Measurements from ENCODE around the gene PCBD1.
"Not testable (repeated sequence)": the region's sequence is repeated elsewhere in the genome, so short reads cannot be mapped to it uniquely, and the experiment has no call there.

PCBD1 gene

DNA sequence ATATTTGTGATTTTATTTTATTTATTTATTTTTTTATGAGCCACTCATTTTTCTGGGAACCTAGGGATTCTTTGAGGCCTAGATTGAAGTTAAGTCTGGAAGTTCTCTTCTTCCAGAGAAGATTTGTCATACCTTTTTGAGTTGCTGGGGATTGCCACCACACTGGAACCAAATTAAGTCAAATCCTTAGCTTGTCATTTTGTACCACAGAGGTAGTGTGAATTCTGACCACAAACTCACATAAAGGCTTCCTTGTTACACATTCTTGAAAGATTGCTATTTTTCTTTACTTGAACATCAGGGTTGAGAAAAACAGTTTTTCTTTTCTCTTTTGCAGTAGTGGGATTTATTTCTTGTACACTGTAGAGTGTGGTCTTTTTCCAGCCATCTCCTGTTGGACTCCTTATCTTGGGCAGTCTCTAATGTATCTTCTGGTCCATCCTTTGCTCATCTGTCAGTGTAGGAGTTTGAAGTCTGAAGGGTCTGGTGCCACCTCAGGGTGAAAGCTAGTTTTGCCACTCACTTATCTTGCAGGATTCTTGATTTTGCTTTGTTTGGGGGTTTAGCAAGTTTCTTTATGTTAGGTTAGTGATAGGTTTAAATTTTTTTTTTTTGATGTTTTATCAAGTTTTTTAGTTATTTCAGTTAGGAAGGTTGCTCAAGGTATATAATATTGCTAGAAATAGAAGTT lies 24.8 kb downstream of the PCBD1 start:
- DNase-seq (ENCODE audit: low read depth) = no peak

DNA sequence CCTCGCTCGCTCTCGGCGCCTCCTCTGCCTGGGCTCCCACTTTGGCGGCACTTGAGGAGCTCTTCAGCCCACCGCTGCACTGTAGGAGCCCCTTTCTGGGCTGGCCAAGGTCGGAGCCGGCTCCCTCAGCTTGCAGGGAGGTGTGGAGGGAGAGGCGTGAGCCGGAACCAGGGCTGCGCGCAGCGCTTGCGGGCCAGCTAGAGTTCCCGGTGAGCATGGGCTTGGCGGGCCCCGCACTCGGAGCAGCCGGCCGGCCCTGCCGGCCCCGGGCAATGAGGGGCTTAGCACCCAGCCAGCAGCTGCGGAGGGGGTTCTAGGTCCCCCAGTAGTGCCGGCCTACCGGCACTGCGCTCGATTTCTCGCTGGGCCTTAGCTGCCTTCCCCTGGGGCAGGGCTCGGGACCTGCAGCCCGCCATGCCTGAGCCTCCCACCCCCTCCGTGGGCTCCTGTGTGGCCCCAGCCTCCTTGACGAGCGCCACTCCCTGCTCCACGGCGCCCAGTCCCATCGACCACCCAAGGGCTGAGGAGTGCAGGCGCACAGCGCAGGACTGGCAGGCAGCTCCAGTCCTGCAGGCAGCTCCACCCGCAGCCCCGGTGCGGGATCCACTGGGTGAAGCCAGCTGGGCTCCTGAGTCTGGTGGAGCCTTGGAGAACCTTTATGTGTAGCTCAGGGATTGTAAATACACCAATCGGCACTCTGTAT lies 26.7 kb downstream of the PCBD1 start:
- DNase-seq (ENCODE audit: low read depth) = not testable (repeated sequence)

DNA sequence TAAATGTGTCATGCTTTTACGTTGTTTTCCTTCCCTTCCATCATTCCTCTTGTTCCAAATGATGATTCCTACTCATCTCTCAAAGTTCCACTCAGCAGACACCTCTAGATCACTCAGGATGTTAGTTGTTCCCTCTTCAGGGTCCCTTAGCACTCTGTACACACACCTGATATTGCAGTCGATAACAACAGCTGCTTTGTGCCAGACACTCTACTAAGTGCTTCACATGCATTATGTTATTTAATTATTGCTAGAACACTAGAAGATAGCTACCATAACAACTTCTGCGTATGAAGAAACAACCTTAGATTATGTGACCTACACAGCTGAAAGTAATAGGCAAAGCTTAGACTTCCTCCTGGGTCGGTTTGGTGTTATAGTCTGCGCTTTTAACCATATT lies 29.6 kb downstream of the PCBD1 start:
- DNase-seq (ENCODE audit: low read depth) = no peak

DNA sequence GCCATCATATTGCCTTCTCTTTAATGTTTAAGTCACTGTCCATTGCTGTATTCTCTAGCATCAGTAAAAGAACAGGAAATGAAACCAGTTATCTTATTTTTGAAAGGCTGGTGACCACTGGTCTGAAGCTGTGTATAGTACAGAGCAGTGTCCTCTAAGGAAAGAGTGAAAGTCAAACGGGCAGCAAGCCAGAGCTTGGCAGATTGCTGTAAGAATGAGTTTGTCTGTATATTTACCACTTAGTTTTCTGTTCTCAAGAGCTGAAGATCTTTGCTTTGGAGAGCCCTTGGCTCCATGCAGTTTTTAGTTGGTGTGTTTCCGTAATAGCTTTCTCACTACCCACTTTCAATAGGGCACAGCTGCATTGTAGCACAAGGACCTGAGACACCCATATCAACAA lies 31.9 kb downstream of the PCBD1 start:
- DNase-seq (ENCODE audit: low read depth) = no peak

DNA sequence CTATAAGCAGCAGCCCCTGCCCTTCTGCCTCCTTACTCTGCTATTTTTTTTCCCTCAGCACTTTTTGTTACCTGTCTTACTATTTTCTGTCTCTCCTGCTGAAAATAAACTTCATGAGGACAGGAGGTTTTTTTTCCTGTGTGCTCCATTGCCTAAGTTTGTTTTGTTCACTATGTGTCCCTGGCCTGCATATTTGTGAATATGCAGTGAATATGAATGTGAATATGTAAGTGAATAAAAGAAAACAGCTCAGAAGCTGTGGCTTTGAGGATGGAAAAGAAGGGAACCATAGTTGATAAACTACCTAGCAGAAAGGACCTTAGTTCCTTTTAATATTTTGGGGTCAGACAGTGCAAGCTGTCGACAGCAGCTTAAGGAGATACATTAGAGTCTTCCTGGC lies 34.9 kb downstream of the PCBD1 start:
- DNase-seq (ENCODE audit: low read depth) = no peak

DNA sequence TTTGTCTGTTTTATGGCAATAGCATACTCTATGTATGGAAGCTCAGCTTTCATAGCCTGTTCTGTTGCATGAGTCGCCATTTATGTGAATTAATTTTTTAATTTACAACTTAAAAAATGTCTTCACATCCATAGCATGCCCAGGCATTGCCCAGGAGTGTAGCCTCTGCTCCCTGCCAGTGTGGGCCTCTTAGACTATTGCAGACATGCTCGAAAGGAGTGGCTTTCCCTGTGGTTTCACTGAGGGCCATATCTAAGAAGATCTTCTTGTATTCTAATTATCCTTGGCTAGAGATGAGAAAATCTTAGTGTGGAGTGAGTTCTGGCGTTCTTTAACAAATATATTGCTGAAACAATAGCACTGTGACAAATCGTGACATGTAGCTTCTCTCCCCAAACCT lies 35.3 kb downstream of the PCBD1 start:
- no peak for DNase-seq (ENCODE audit: low read depth)

DNA sequence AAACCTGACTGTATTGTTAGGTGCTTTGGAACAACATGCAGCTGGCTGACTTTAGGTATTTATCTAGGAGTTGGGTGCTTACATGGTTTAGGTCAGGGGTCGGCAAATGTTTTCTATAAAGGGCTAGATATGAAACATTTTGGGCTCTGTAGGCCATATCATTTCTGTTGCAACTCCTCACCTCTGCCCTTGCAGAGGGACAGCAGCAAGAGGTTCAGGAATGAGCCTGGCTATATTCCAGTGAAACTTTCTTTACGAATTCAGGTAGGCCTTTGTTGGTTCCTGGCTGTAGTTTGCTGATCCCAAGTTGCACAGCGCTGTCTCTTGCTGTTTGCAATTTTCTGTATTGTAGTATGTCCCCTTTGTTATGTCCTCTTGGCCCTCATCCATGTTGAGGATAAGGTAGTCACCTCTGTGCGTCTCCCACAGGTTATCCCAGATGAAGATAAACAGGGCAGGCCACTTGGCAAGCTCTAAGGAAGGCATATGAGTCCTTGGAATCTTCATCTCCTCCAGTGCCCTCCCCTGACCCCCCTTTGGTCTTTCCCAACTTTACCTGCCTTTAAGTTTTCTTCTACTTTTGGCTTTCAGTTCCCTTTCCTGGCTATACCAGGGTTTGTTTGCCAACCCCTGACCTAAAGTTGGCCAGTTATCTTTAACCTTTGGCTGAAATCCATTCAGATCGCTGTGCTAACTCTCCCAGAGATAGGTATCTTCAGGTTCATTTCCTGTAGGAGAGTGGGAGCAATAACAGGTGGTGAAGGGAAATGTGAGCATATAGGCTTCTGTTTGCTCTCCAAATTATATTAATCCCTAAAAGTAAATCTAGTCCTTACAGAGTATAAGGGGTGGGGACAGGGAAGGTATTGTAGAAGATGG lies 36.5 kb downstream of the PCBD1 start:
- DNase-seq (ENCODE audit: low read depth) = no peak

DNA sequence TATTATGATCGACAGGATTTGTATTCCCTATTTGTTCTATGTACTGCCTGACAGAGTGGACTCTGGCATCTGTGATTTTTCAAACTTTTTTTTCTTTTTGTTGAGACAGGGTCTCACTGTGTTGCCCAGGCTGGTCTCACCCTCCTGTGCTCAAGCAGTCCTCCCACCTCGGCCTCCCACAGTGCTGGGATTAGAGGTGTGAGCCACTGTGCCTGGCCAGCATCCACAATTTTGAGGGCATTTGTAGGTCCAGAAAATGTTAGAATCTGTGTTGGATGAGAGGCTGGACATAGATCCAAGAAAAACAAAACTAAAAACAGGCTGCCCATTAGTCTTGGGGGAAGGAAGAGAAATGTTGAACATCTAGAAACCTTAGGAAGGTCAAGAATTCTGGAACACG lies 38.3 kb downstream of the PCBD1 start:
- DNase-seq (ENCODE audit: low read depth) = no peak

DNA sequence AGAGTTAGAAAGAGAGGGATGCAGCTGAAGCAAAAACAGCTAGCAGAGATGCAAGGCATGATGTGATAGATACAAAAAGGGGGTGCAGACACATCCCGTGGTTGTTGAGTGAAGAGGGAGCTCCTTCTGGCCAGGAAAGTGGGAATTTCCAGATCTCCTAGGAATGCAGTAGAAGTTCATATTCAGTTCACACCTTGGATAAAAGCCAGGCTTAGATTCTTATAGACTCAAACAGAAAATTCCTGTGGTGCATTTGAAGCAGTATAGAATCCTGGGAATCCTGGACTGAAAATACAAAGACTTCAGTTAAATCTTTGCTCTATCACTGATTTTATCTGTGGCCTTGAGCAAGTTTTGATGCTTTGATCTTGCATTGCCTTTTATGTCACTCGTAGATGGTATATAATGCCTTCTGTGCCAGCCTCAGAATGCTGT lies 38.8 kb downstream of the PCBD1 start:
- no peak for DNase-seq (ENCODE audit: low read depth)

DNA sequence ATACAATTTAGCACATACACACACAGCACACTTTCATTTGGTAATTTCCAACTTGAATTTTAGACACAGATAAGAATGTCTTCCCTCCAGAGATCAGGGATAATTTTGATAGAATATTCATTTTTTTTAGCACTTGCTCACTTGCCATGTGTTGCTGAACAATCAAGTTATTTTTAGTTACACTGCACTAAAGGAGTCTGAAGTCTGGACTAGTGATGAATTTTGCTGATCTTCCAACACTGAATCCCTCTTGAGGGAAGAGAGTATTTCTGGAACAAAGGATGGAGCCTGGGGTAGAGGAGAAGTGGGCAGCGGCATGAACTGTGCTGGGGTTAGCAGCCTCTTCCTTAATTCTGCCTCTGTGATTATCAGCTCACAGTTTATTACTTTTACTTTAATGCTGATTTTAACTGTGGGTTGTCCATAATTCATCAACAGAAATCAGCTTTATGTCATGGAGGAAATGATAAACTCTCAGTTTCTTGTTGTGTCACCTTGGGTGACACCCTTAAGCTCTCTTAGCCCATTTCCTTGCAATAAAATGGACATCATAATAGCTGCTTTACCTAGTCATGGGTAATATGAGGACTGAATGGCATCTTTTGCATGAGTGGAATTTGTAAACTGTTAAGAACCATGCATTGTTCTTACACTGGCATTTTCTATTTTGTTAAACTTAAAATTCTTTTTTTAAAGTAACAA lies 40.6 kb downstream of the PCBD1 start:
- DNase-seq (ENCODE audit: low read depth) = no peak

DNA sequence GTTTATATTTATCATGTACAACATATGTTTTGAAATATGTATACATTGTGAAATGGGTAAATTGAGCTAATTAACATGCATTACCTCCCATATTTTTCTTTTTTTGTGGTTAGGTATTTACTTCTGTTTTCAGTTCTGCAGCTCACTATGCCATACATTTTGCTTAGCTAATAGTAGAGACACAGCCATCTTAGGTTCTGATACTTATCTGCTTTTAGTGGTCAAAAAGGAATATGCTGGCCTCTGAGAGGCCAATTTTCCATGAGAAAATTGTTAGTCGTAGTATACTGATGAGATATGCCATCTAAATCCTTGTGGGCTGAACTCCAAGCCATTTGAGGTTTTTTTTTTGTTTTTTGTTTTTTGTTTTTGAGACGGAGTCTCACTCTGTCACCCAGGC lies 41.6 kb downstream of the PCBD1 start:
- no peak for DNase-seq (ENCODE audit: low read depth)

DNA sequence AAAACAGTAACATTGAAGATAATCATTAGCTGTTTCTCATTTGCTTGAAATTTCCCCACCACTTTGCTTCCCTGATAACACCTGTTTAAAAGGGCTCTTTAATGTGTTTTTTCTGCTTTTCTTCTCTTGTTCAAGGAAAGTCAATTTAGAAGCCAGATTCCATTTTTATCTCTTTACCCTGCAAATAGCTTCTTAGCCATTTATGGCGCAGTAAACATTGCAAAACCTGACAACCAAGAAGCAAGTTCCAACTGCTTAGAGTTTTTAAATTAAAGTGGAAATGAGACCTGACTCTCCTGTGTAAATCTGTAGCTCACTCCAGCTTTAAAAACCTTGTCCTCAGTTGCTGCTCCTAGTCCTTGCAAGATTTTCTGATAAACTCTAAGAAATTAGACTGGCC lies 42.5 kb downstream of the PCBD1 start:
- no peak for DNase-seq (ENCODE audit: low read depth)

DNA sequence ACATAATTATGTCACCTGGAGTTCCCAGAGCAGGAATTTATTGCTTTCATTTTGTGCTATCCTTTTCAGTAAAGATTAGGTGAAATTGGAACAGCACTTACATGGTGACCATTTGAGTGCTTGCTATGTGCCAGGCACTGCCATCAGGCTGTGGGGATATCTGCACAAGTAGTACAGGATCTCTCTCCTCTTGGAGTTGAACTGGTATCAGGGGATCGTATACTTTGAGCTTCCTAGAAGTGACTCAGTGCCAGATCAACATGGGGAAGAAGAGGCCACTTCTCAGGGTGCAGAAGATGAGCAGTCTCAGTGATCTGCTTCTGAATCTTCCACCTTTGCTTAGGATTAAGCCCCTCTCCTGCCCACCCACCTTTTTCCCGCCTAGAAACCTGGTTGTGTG lies 43.1 kb downstream of the PCBD1 start:
- no peak for DNase-seq (ENCODE audit: low read depth)

DNA sequence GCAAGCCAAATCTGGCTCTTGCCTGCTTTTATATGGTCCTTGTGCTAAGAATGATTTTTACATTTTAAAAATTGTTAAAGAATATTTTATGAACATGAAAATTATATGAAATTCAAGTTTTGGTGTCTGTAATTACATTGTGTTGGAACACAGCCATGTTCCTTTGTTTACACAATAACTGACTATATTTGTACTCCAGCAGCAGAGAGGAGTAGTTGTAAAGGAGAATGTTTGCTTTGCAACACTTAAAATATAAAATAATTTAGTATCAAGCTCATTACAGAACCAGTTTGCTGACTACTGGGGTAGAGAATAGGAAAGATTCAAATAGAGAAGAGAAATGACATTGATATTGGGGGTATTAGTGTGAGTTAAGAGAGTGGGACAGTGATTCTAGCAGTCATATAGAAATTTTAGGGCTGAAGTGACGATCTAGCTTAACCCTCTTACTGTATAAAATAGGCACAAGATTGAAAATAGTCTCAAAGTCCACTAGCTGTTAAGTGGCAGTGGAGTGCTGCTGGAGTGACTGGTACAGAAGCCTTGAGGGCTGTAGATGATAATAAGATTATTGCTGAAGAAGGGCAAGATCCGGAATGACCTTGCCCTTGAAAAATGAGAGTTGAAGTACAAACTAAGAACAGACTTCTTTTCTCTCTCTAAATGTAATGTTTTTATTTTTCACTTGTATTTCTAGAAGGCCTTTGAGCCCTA lies 44.4 kb downstream of the PCBD1 start:
- no peak for DNase-seq (ENCODE audit: low read depth)

DNA sequence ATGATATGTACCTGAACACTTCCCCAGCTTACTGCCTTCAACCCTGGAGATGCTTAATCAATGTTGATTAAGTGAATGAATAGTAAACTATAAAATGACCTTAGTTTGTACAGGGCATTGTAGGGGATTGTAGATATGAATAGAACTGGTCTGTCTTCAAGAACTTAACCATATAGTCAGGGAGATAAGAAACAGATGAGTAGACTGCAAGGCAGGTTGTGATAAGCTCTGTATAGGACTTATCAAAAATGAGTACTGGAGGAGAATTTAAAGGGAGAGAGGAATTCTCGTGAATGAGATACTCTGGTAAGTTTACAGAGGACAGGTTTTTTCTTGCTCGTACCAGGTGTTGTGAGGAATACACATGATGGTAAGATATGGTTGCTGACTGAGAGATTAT lies 45.0 kb downstream of the PCBD1 start:
- DNase-seq (ENCODE audit: low read depth) = no peak

DNA sequence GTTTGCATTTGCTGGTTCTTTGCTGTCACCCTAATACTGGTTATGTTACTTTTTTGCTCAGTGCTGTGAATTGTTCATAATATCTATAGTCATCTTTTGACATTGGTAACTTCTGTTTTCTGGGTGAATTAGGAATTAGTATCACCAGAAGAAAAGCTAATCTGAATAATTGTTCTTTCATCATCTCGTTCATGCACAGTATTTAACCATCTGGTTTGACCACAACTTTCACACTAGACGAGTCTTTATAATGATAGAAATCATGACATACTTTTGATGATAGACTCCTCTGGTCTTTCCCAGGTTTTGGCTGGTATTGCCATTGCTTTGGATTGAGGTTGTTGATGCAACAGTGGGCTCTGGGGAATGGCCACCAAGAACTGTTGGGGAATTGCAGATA lies 47.5 kb downstream of the PCBD1 start:
- DNase-seq (ENCODE audit: low read depth) = no peak

DNA sequence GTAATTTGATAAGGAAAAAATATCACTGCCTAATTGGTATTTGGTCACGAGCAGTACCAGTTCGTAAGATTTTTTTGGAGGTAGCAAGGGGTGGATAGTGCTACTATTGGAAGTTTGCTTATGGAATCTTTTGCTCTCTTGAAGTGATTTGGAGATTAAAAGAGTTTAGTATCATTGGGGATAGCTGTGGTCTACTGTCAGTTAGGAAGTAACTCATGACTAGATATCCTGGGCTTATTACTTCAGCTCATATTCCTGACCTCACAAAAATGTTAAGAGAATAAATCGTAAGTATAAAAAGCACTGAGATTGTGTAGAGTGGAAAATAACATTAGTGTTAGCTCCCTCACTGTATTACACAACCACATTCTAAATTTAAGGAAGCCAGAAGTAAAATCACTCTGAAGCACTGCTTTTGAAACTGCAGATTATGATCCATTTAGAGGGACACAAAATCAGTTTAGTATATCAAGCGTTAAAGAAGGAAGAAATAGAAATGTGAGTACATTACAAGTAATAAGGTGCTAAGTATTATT lies 50.0 kb downstream of the PCBD1 start:
- no peak for DNase-seq (ENCODE audit: low read depth)

DNA sequence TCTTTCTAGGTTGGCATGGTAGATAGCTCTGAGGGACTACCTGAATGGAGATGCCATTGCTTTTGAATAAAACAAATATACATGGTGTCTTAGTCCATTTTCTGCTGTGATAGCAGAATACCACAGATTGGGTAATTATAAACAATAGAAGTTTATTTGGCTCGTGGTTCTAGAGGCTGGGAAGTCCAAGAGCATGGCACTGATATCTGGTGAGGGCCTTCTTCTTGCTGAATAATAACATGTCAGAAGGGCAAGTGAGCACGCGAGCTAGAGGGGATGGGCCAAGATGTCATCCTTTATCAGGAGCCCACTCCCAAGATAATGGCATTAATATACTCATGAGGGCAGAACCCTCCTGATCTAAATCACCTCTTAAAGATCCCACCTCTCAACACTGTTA lies 50.7 kb downstream of the PCBD1 start:
- DNase-seq (ENCODE audit: low read depth) = no peak

DNA sequence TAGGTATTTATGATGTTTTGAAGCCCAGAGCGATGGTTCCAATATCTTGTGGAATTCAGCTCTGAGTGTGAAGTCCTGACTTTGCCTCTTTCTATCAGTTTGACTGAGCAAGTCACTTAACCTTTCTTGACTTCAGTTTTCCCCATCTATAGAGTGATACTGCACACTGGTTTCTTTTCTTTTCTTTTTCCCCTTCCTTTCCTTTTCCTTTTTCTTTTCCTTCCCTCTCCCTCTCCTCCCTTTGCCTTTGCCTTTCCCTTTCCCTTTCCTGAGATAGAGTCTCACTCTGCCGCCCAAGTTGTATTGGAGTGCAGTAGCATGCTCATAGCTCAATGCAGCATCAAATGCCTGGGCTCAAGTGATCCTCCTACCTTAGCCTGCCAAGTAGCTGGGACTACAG lies 52.0 kb downstream of the PCBD1 start:
- no peak for DNase-seq (ENCODE audit: low read depth)

DNA sequence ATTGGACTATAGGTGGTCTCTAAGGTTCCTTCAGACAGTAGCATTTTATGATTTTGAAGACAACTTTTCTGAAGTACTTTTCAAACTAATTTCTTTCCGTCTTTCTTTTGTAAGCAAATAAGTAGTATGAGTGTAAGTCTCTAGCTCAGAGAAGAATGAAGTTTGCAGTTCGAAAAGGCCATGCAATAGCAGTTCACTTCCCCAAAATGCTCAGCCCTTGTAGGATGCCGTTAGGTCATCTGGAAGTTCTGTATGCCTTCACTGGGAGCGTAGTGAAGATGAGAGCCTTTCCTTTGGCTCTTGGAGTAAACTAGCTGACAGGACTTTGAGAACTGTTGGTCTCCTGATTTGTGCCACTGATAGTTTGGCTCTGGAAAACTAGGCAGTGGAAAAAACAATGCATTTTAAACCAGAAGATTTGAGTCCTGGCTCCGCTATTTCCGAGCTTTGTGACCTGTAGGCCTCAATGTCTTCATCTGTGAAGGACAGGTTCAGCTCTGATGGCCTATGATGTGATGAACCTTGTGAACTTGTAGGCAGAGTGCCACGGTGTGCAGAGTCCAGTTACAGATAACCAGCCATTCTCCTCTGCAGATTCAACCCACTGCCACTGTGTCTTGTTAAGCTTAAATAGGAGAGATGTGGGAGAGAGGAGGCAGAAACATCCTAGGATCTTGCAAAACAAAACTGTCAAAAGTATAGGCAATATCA lies 53.8 kb downstream of the PCBD1 start:
- DNase-seq (ENCODE audit: low read depth) = no peak

DNA sequence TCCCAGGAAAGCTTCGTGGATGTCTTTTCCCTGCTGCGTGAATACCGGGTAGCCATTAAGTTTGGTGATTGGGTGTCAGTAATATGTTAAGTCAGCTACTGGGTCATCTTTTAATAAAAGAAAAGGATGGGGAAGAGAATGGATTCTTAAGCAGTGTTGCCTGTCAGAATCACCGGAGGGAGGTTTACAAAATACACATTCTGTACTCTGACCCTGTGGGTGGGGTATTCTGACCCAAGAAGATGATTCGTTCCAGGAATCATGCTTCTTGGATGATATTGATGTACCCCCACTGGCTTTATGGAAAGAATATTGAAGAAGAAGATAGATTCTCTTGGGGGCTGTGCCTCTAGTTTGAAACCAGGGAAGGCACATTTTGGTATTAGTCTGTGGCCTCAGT lies 54.3 kb downstream of the PCBD1 start:
- no peak for DNase-seq (ENCODE audit: low read depth)

Measured in stimulated activated CD8-positive, alpha-beta memory T cell treated with anti-CD3 and anti-CD28 coated beads, Interleukin-12 subunit alpha, Interleukin-12 subunit beta, amount 100 ng/mL, for 1 hour (primary cell).